SK-MEL-5 (cell line): ENCODE results near the gene DGLUCY. TPM values are rescaled to one million over a fixed set of nuclear protein-coding genes. Genes with fewer than 3 reads are reported as not detected.
"Not testable (repeated sequence)": the region's sequence is repeated elsewhere in the genome, so short reads cannot be mapped to it uniquely, and the experiment has no call there.

Source experiments
- DNase-seq: peaks from one replicate; pipeline ENCODE4 v3.0.0-alpha.2; 2016; ENCODE audit warnings: low read depth, low spot score
- in situ Hi-C: cut with HindIII; loops from 2 replicates; pipeline ENCODE4 v1.10.0; 2016; ENCODE audit warnings: low sequenced_read_pairs, high pct_unique_total_duplicates, low pct_unique_long_range_greater_than_20kb
- total RNA-seq: library from RNA; depleted of rRNA; stranded (reverse); fragments of >200 nt; shearing (Covaris generic); gene quantifications from 2 replicates; pipeline ENCODE4 v1.2.3, GENCODE V29; 2014

The DGLUCY gene
- total RNA-seq, 1 experiment from 2014 or later, result 10.1 TPM

- DNase-seq, in situ Hi-C loops: not testable (repeated sequence)
Observed at GRCh38 chr14:91124406-91125270, 10.8 kb downstream of the DGLUCY start.

GRCh38 chr14:91125271-91125660 lies 11.4 kb downstream of the DGLUCY start:
- in situ Hi-C loops, result no loop called here
- no peak for DNase-seq

- no peak for DNase-seq
- in situ Hi-C loops, result no loop called here
Observed at GRCh38 chr14:91125801-91126200, 11.9 kb downstream of the DGLUCY start.

GRCh38 chr14:91126761-91127160 lies 12.9 kb downstream of the DGLUCY start:
- in situ Hi-C loops, result no loop called here
- no peak for DNase-seq

GRCh38 chr14:91127401-91127801 lies 13.5 kb downstream of the DGLUCY start:
- no peak for DNase-seq
- in situ Hi-C loops, result no loop called here

DNA sequence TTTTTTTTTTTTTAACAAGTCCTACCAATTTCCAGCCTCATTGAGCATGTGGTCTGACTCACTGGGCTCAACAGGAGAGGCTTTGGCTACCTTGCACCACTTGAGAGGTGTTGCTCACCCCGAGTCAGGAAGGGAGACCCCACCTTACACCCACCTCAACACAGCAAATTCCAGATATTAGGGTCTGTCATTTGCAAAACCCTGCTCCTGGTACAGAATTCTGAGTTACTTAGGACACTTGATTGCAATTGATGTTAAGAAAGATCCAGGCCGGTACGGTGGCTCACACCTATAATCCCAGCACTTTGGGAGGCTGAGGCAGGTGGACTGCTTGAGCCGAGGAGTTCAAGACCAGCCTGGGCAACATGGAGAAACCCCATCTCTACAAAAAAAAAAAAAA lies 14.1 kb downstream of the DGLUCY start:
- in situ Hi-C loops, result no loop called here
- DNase-seq, result no peak

GRCh38 chr14:91128699-91129098 lies 14.8 kb downstream of the DGLUCY start:
- in situ Hi-C loops, result no loop called here
- no peak for DNase-seq

DNA sequence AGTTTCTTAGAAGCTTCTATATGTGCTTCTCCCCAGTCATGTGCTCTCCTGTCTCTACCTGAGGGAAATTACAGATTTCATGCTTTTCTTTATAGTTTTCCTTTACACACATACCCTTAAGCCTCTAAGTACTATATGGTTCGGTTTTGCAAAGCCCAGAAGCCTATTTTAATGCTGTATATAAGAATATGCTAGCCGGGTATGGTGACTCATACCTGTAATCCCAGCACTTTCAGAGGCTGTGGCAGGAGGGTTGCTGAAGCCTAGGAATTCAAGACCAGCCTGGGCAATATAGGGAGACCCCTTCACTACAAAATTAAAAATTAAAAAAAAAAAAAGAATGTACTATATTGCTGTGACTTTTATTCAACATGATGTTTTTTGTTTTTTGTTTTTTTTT lies 15.4 kb downstream of the DGLUCY start:
- DNase-seq, result no peak
- in situ Hi-C loops, result no loop called here

DNA sequence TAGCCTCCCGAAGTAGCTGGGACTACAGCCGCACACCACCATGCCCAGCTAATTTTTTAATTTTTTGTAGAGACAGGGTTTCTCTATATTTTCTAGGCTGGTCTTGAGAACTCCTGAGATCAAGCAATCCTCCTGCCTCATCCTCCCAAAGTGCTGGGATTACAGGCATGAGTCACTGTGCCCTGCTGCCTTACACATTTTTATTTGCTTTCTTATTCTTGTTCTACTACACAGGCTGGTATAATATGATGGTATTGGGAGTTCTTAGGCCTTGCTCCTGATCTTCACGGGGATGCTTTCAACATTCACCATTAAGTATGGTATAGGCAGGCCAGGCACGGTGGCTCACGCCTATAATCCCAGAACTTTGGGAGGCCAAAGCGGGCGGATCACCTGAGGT lies 21.2 kb downstream of the DGLUCY start:
- DNase-seq, result no peak
- in situ Hi-C loops, result no loop called here

DNA sequence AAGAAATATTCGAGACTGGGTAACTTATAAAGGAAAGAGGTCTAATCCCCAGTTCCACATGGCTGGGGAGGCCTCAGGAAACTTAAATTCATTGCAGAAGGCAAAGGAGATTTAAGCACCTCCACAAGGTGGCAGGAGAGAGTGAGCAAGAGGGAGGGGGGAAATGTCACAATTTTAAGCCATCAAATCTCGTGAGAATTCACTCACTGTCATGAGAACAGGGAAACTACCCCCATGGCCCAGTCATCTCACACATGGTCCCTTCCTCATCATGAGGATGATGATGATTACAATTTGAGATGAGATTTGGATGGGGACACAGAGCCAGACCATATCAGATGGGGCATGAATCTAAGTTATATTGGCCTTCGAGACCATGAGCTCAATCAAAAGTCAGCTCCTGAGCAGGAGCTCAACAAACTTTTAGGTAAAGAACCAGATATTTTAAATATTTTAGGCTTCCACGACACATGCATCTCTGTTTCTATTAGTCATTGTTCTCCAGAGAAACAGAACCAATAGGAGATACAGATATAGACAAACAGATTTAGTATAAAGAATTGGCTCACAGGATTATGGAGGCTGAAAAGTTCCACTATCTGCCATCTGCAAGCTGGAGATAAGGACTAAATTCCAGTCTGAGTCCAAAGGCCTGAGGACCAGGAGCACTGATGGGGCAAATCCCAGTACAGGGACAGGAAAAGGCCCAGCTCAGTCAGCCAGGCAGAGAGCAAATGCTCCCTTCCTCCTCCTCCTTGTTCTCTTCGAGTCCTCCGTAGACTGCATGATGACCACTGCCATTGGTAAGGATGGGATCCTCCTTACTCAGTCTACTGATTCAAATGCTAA lies 24.9 kb downstream of the DGLUCY start:
- in situ Hi-C loops, result no loop called here
- DNase-seq, result peak; percentile 78

- in situ Hi-C loops, result no loop called here
- no peak for DNase-seq
Observed at GRCh38 chr14:91139776-91140175, 25.9 kb downstream of the DGLUCY start.

DNA sequence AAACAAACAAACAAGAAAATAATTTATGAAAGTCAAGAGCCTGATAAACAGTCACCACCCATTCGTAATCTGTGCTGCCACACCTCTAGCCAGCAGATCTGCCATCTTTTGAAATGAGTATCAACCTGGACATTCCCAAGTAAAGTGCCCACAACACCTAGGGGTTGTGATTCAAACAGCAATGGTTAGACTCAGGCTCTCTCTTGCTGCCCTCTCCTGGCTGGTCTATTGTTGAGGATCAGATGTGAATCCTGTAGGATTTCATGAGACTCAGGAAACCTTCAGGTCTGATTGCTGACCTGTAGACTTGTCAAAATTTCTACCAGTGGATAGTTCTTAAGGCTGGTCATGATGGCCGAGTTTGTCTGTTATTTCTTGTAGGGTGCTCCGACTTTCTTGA lies 26.8 kb downstream of the DGLUCY start:
- in situ Hi-C loops, result no loop called here
- DNase-seq, result peak; percentile 83

GRCh38 chr14:91142214-91142668 lies 28.4 kb downstream of the DGLUCY start:
- DNase-seq, result no peak
- in situ Hi-C loops, result no loop called here

GRCh38 chr14:91143862-91144261 lies 30.0 kb downstream of the DGLUCY start:
- in situ Hi-C loops, result no loop called here
- no peak for DNase-seq

GRCh38 chr14:91144425-91145145 lies 30.7 kb downstream of the DGLUCY start:
- in situ Hi-C loops, result no loop called here
- no peak for DNase-seq

- in situ Hi-C loops, result no loop called here
- no peak for DNase-seq
Observed at GRCh38 chr14:91145391-91146160, 31.7 kb downstream of the DGLUCY start.

DNA sequence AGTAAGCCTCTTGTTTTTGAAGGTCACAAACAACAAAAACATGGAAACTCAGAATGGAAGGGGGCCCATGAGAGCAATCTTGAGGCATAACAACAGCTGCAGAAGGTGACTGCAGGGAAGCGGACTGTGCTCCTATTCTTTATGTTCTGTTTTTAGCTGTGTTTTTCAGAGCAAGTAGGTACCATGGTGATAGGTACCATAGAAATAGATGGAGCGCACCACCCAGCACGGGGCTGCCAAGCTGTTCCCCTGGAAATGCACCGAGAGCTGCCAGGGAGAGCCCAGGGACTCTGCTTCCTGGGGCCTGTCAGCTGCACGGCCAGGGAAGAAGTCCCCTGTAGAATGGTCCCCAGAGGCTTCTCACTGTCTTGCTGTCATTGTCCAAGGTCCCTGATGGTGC lies 32.8 kb downstream of the DGLUCY start:
- in situ Hi-C loops, result no loop called here
- DNase-seq, result no peak
